ENCODE data around the gene TRIM37. TPM values are rescaled to one million over a fixed set of nuclear protein-coding genes. Genes with fewer than 3 reads are reported as not detected.

TRIM37 gene
- total RNA-seq, 2 experiments from 2014 or later, result 25.1 to 26.0 TPM

DNA sequence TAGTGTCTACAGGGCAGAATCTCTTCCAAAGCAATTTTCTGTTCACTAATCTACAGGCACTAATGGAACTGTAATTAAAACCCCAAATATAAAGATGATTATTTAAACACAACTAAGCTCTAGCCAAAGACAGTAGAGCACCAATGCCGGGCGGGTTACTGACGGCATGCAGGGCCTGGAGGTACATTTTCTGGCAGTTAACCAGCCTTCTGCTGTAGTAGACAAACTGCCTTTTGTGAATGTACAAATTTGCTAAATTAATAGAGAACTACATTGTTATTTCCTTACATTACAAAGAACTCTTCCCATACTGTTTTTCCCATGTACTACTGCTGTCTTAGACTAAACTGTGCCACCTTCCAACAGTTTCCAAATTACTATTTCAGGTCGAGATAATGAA, 107.8 kb downstream of the TRIM37 start:
- Mint-ChIP-seq H3K4me3 (no peak overlapping the region), H3K36me3 (peaks cover 17% of the 10 kb centered on the region), H3K9me3 (no peaks in the 10 kb centered on the region), H3K27ac (no peak overlapping the region), H3K27me3 (no peaks in the 10 kb centered on the region), H3K4me1 (peaks cover 22% of the 10 kb centered on the region)
- DNase-seq, result no peak

DNA sequence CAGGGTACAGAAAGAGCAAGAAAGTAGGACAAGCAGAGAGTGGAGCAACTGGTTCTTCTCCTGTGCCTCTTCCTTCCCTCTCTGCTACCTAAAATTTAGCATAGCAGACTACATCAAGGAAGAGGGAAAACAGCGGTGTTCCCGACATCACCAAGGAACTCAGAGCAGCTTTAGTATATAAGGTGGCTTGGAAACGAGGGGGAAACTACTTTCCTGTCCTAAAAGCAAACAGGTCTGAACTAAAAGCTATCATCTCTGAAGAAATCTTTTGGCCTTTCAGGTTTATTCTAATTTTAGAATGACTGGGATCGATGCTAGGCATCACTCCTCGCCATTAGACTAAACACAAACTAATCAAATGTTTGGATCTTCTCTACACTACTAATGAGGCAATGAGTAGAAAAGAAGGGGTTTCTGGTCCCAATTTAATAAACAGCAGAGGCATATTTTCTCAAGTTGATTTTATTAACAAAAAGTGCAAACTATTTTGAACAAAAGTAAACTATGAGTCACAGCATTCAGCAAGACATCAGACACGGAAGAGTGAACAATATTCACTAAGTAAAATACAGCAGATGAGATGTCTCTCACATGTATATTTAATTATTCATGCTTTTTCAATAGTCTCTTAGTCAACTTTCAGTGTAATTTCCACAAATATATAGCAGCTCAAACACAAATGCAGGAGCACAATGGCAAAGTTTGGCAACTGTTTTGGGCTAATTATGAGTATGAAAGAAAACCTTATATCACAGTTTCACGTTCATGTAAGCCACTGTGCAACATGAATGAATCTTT, 108.7 kb downstream of the TRIM37 start:
- Mint-ChIP-seq H3K9me3 (no peaks in the 10 kb centered on the region), H3K4me1 (peaks cover 21% of the 10 kb centered on the region), H3K4me3 (no peak overlapping the region), H3K27ac (peak overlapping the region; percentile 7), H3K27me3 (no peaks in the 10 kb centered on the region), H3K36me3 (peaks cover 19% of the 10 kb centered on the region)
- no peak for DNase-seq

DNA sequence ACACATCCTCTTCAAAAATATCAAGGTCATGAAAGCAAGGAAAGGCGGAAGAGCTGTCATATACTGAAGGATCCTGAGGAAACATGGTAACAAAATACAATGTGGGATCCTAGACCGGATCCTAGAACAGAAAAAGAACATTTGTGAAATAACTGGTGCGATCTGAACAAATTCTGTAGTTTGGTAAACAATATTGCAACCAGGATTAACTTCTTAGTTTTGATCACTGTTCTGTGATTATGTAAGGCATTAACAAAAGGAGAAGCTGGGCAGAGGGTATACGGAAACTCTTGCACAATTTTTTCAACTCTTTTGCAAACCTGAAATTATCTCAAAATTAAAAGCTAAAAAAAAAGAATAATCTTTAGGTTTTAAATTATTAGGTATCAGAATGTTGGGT, 109.7 kb downstream of the TRIM37 start:
- Mint-ChIP-seq H3K27me3 (no peaks in the 10 kb centered on the region), H3K4me3 (no peak overlapping the region), H3K4me1 (peaks cover 16% of the 10 kb centered on the region), H3K27ac (no peak overlapping the region), H3K36me3 (peaks cover 23% of the 10 kb centered on the region), H3K9me3 (no peaks in the 10 kb centered on the region)
- no peak for DNase-seq

DNA sequence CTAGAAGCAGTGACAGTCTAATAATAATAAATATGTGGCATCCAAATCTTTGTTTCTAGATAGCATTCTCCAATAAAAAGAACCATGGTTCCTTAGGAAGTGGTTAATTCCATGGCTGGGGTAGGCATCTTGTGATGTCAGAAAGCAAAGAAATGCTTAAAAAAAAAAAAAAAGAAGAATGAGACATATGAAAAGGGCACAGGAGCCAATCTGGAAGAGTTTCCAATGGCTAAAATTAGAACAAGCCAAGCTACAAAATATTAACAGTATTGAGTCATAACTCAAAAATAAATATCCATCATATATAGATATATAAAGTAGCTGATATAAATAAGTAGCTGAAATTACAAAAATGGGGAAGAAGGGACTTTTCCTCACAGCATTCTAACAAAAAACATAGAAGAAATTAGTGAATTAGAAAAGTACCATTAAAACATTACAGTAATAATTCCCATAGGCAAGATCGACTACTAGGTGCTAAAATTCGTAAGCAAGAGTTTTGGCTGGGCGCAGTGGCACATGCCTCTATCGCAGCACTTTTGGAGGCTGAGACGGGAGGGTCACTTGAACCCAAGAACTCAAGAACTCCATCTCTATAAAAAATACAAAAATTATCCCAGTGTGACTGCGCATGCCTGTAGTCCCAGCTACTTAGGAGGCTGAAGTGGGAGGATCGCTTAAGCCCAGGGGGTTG, 111.3 kb downstream of the TRIM37 start:
- H3K27me3 Mint-ChIP-seq, result no peaks in the 10 kb centered on the region
- H3K4me3 Mint-ChIP-seq, result no peak overlapping the region
- H3K4me1 Mint-ChIP-seq, result peaks cover 6% of the 10 kb centered on the region
- no peak for DNase-seq
- H3K27ac Mint-ChIP-seq, result no peak overlapping the region
- H3K36me3 Mint-ChIP-seq, result peaks cover 18% of the 10 kb centered on the region
- no peaks in the 10 kb centered on the region for H3K9me3 Mint-ChIP-seq

DNA sequence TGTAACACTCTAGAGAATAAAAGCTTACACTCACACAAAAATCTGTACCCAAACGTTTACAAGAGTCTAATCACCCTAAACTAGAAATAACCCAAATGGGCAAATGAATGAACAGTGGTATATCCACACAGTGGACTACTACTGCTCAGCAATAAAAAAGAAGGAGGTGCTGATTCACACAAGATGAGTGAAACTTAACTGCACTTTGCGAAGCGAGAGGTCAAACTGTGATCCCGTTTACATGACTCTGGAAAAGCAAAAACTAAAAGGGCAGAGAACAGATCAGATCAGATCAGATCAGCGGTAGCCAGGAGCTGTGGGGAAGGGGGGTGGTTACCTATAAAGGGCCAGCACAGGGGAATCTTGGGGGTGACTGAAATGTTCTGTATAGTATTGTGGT, 113.4 kb downstream of the TRIM37 start:
- no peak for DNase-seq
- Mint-ChIP-seq H3K4me1 (peaks cover 6% of the 10 kb centered on the region), H3K9me3 (no peaks in the 10 kb centered on the region), H3K4me3 (no peak overlapping the region), H3K27me3 (no peaks in the 10 kb centered on the region), H3K36me3 (peaks cover 11% of the 10 kb centered on the region), H3K27ac (no peak overlapping the region)

DNA sequence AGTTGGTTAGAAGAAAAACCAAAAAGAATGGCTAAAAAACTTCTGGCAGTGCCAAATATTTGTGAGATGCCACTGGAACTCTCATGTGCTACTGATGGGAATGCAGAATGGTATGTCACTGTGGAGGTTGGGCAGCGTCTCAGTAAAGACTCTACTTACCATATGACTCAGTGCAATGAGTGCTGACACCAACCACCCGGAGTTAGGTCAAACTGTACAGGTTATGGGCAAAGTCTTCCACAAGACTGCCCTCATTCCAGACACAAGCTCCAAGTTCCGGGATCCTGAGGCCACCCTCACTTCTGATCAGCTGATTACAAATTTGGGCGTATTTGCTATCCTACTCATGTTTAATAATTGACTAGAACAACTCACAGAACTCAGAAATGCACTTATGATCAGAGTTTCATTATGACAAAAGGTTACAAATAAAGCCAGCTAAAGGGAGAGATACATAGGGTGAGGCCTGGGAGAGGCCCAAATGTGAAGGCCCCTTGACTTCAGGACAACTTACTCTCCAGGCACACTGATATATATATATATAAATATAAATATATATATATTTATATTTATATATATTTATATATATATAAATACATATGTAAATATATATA, 114.9 kb downstream of the TRIM37 start:
- Mint-ChIP-seq H3K27ac (no peak overlapping the region), H3K9me3 (no peaks in the 10 kb centered on the region), H3K4me1 (peaks cover 6% of the 10 kb centered on the region), H3K27me3 (no peaks in the 10 kb centered on the region), H3K36me3 (peaks cover 11% of the 10 kb centered on the region), H3K4me3 (no peak overlapping the region)
- no peak for DNase-seq

DNA sequence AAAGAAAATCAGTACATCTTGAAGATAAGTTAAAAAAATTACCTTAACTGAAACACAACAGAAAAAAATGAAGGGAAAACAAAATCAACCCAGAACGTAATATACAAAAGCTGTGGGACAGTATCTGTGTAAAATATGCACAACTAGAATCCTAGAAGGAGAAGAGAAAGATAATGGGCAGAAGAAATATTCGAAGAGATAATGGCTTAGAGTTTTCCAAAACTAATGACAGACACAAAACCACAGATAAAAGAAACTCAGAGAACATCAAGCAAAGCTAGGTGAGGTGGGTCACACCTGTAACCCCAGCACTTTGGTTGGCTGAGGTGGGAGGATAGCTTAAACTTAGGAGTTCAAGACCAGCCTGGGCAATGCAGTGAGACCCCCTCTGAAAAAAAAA, 117.1 kb downstream of the TRIM37 start:
- Mint-ChIP-seq H3K27ac (no peak overlapping the region), H3K4me3 (no peak overlapping the region), H3K36me3 (peaks cover 11% of the 10 kb centered on the region), H3K4me1 (peaks cover 8% of the 10 kb centered on the region), H3K9me3 (no peaks in the 10 kb centered on the region), H3K27me3 (no peaks in the 10 kb centered on the region)
- no peak for DNase-seq

DNA sequence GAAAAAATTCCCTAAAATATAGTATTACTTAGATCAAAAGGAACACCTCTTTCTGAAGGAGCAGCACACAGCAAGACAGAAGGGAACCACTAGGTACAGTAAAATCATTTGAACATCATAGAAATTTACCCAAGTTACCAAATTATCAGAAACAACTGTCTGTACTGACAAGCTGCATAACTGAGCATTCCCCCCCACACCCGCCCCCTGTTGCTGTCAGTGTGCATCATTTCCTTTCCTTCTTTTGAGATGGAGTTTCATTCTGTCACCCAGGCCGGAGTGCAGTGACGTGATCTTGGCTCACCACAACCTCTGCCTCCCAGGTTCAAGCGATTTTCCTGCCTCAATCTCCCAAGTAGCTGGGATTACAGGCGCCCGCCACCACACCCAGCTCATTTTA, 120.7 kb downstream of the TRIM37 start:
- Mint-ChIP-seq H3K27ac (no peak overlapping the region), H3K27me3 (no peaks in the 10 kb centered on the region), H3K36me3 (peaks cover 4% of the 10 kb centered on the region), H3K4me1 (peaks cover 6% of the 10 kb centered on the region), H3K9me3 (no peaks in the 10 kb centered on the region), H3K4me3 (no peak overlapping the region)
- DNase-seq, result no peak

DNA sequence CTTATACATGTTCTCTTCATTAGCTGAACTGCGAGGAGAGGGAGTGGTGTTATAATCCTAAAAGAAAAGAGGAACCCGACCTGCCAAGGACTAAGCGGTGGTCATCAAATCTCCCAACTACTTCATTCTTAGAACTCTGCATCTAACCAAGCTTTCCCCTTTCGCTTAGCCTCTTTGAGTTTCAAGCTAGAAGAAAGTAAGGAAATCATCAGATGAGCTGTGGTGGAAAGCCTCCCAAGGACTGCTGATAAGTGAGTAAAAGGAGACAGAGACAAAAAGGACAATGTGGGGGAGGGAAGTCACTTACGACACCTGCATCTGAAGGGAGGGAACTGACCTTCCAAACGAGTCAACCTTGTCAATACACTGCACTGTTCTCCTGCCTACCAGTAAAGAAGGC, 121.3 kb downstream of the TRIM37 start:
- Mint-ChIP-seq H3K27ac (no peak overlapping the region), H3K4me3 (no peak overlapping the region)

DNA sequence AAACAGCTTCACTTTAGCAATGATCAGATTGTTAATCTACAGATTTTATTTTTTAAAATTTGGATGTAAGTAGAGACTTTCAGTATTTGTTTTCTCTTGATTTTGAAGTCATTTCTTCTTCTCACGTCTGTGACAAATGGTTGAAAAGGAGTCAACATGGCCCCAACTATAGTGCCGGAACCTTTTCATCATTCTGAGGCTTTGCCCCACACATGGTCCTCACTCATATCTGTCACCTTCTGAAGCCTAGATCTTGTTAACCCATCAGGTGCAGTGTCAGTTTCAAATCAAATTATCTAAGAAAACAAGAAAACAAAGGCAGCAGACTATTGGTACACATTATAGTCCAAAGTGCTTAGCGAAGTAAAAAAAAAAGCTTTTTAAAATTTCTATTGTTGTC, 124.1 kb downstream of the TRIM37 start:
- peaks cover 7% of the 10 kb centered on the region for H3K4me1 Mint-ChIP-seq
- no peaks in the 10 kb centered on the region for H3K27me3 Mint-ChIP-seq
- no peak overlapping the region for H3K4me3 Mint-ChIP-seq
- H3K9me3 Mint-ChIP-seq, result no peaks in the 10 kb centered on the region
- DNase-seq, result no peak
- H3K36me3 Mint-ChIP-seq, result no peaks in the 10 kb centered on the region
- no peak overlapping the region for H3K27ac Mint-ChIP-seq

More for the DNA sequence above, 121.3 kb downstream of the TRIM37 start:
- Mint-ChIP-seq H3K27me3 (no peaks in the 10 kb centered on the region), H3K9me3 (no peaks in the 10 kb centered on the region), H3K4me1 (peaks cover 7% of the 10 kb centered on the region), H3K36me3 (peaks cover 4% of the 10 kb centered on the region)
- no peak for DNase-seq

DNA sequence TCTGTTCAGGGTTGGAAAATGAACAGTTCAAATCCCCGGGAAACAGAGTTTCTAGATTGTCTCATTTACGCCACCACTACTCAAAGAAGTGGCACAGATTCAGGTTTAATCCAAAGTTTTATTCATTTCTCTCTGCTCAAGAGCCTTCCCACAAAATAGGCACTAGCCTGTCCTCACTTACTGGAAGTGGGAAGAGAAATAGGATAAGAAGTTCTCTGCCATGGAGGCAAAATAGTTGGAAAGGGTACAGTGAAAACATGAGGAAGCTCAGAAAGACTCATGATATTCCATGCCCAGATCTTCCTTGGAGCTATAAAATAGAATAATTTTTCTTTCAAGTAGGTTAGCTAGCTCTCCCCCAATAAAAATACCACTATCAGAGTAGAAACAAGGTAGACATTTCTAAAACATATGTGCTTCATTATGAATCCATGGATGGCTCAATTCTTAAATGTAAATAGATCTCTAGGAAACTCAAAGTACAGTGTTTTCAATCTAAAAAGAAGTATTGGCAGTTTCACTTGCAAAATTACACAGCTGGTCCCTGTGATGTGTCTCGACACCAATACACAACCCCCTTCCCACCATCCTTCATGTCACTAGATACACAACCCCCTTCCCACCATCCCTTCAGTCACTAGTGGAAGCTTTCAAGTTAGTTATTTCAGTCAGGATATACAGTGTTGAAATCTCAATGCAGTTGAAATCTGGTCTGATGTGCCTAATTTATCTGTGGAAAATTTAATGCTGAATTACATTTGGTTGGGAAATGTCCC, 125.8 kb downstream of the TRIM37 start:
- Mint-ChIP-seq H3K27ac (no peak overlapping the region), H3K4me3 (no peak overlapping the region), H3K9me3 (no peaks in the 10 kb centered on the region), H3K27me3 (no peaks in the 10 kb centered on the region), H3K4me1 (peaks cover 7% of the 10 kb centered on the region), H3K36me3 (no peaks in the 10 kb centered on the region)
- DNase-seq, result no peak

DNA sequence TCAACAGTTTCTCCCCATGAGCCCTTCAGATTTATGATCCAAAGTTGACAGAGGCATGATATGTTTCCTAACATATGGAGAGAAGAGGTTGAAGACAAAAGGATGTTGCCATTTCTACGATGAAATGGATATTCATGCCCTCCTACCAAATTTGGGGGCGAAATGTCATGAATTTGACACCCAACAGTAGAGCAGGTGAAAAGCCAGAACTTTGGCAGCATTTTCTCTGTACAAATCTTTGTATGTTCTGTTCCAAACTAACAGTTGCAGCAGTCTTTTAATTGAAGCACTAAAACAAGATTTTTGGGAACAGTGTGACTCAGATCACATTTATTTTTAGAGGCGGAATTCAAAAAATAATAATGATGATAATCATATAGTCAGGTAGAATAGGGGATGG, 130.1 kb downstream of the TRIM37 start:
- H3K27ac Mint-ChIP-seq, result no peak overlapping the region
- no peaks in the 10 kb centered on the region for H3K9me3 Mint-ChIP-seq
- no peaks in the 10 kb centered on the region for H3K36me3 Mint-ChIP-seq
- H3K27me3 Mint-ChIP-seq, result no peaks in the 10 kb centered on the region
- H3K4me3 Mint-ChIP-seq, result no peak overlapping the region
- peaks cover 5% of the 10 kb centered on the region for H3K4me1 Mint-ChIP-seq
- no peak for DNase-seq

DNA sequence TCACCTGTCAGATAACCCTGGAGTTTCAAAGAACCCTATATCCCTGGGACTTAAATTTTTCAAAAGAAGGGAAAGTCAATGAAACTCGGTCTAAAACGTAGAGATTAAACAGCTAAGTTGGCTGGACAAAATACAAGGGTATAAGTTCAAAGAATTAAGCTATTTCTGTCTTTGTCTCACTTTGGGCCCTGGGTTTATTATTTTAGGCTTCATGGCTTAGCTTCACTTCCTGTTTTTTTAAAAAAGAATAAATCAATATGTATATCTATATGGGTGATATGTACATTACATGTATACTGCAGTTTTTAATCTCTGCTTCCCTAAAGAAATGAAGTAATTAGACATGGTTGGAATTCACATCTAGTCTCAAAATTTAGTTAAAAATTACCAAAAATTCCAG, 132.3 kb downstream of the TRIM37 start:
- no peaks in the 10 kb centered on the region for H3K36me3 Mint-ChIP-seq
- H3K27ac Mint-ChIP-seq, result no peak overlapping the region
- H3K4me3 Mint-ChIP-seq, result no peak overlapping the region
- H3K27me3 Mint-ChIP-seq, result no peaks in the 10 kb centered on the region
- no peak for DNase-seq
- no peaks in the 10 kb centered on the region for H3K4me1 Mint-ChIP-seq
- no peaks in the 10 kb centered on the region for H3K9me3 Mint-ChIP-seq

DNA sequence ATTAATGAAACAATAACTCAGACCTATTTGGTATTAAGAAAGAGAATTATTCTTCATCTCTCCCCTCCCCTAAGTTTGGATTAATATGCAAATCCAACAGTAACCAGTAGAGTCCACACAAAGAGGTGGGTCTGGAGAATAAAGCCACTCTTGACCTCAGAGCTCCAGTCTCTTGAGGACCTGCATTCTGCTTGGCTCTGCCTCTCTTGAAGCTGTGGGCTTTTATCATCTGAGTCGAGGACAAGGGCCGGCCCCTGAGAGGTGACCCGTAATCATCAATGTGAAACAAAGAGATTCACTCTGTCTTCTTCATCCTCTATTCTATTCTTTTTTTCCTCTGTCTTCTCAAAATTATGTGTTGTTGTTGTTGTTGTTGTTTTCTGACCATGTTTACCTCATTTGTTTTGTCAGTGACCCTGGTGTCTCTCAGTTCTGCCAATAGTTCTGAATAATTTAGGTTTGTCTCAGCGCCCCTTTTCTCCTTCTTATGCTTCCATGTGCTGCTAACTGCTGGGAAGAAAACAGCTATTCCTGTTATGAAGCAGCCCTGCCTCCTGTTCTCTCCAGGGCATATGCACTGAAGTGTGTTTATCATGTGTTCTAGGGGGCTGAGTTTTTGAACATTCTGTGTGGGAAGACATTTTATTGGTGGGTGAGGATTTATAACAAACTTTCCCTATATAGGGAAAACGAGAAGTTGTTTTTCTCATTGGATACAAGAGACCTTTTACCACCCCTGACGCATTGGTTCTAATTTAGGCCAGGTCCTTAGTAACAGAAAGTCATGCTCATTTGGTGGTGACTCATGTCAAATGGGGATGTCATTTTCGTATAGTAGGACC, 135.8 kb downstream of the TRIM37 start:
- no peaks in the 10 kb centered on the region for H3K27me3 Mint-ChIP-seq
- H3K36me3 Mint-ChIP-seq, result no peaks in the 10 kb centered on the region
- no peak for DNase-seq
- no peaks in the 10 kb centered on the region for H3K9me3 Mint-ChIP-seq
- no peak overlapping the region for H3K27ac Mint-ChIP-seq
- peaks cover 5% of the 10 kb centered on the region for H3K4me1 Mint-ChIP-seq
- no peak overlapping the region for H3K4me3 Mint-ChIP-seq

All from activated naive CD8-positive, alpha-beta T cell treated with anti-CD3 and anti-CD28 coated beads for 36 hours (primary cell).